ENCODE data around the gene SH3GL2.
"Not testable (repeated sequence)": the region's sequence is repeated elsewhere in the genome, so short reads cannot be mapped to it uniquely, and the experiment has no call there.

SH3GL2 gene

GRCh38 chr9:17752021-17752420 is 173.2 kb downstream of the SH3GL2 start:
- TF ChIP-seq CTCF (IDR thresholded peaks at IDR 0.05; ENCODE audit: unreplicated experiment in 3 of 3) = no peak
- Mint-ChIP-seq H3K27ac (no peak overlapping the region), H3K9me3 (peaks cover 7% of the 10 kb centered on the region), H3K36me3 (ENCODE audit: low read depth) (no peaks in the 10 kb centered on the region), H3K4me3 (no peak overlapping the region), H3K27me3 (ENCODE audit: low read depth) (peaks cover 13% of the 10 kb centered on the region), H3K4me1 (no peaks in the 10 kb centered on the region)

- Mint-ChIP-seq H3K27ac (no peak overlapping the region), H3K4me3 (no peak overlapping the region), H3K36me3 (ENCODE audit: low read depth) (no peaks in the 10 kb centered on the region), H3K27me3 (ENCODE audit: low read depth) (peaks cover 9% of the 10 kb centered on the region), H3K9me3 (peaks cover 7% of the 10 kb centered on the region), H3K4me1 (no peaks in the 10 kb centered on the region)
- TF ChIP-seq CTCF (IDR thresholded peaks at IDR 0.05; ENCODE audit: unreplicated experiment in 3 of 3) = no peak
Measured at GRCh38 chr9:17757816-17758215, 178.9 kb downstream of the SH3GL2 start.

- no peak overlapping the region for H3K4me3 Mint-ChIP-seq
- no peak for TF ChIP-seq CTCF (IDR thresholded peaks at IDR 0.05; ENCODE audit: unreplicated experiment in 3 of 3)
- no peak overlapping the region for H3K27ac Mint-ChIP-seq
- no peaks in the 10 kb centered on the region for H3K4me1 Mint-ChIP-seq
- H3K36me3 Mint-ChIP-seq (ENCODE audit: low read depth) = no peaks in the 10 kb centered on the region
- no peaks in the 10 kb centered on the region for H3K9me3 Mint-ChIP-seq
- peaks cover 3% of the 10 kb centered on the region for H3K27me3 Mint-ChIP-seq (ENCODE audit: low read depth)
Measured at GRCh38 chr9:17760250-17760649, 181.4 kb downstream of the SH3GL2 start.

GRCh38 chr9:17761984-17762676 is 183.3 kb downstream of the SH3GL2 start:
- Mint-ChIP-seq H3K36me3 (ENCODE audit: low read depth) (no peaks in the 10 kb centered on the region), H3K9me3 (no peaks in the 10 kb centered on the region), H3K27ac (no peak overlapping the region), H3K4me3 (no peak overlapping the region), H3K27me3 (ENCODE audit: low read depth) (peaks cover 3% of the 10 kb centered on the region), H3K4me1 (no peaks in the 10 kb centered on the region)
- TF ChIP-seq CTCF (IDR thresholded peaks at IDR 0.05; ENCODE audit: unreplicated experiment in 3 of 3) = no peak

- no peaks in the 10 kb centered on the region for H3K36me3 Mint-ChIP-seq (ENCODE audit: low read depth)
- no peaks in the 10 kb centered on the region for H3K9me3 Mint-ChIP-seq
- H3K27me3 Mint-ChIP-seq (ENCODE audit: low read depth) = peaks cover 3% of the 10 kb centered on the region
- H3K4me3 Mint-ChIP-seq = no peak overlapping the region
- no peak for TF ChIP-seq CTCF (IDR thresholded peaks at IDR 0.05; ENCODE audit: unreplicated experiment in 3 of 3)
- H3K4me1 Mint-ChIP-seq = no peaks in the 10 kb centered on the region
- no peak overlapping the region for H3K27ac Mint-ChIP-seq
Measured at GRCh38 chr9:17764306-17764705, 185.4 kb downstream of the SH3GL2 start.

- H3K4me1 Mint-ChIP-seq; H3K4me3 Mint-ChIP-seq; H3K36me3 Mint-ChIP-seq (ENCODE audit: low read depth); H3K27ac Mint-ChIP-seq; H3K27me3 Mint-ChIP-seq (ENCODE audit: low read depth); H3K9me3 Mint-ChIP-seq: not testable (repeated sequence)
Measured at GRCh38 chr9:17765131-17765530, 186.3 kb downstream of the SH3GL2 start.

Measured in nephron (organoid).